K562 (cell line): Measurements from ENCODE around the gene AHSG. TPM values are rescaled to one million over a fixed set of nuclear protein-coding genes. Genes with fewer than 3 reads are reported as not detected.
"Not testable (repeated sequence)": the region's sequence is repeated elsewhere in the genome, so short reads cannot be mapped to it uniquely, and the experiment has no call there.

ENCODE experiments used
- ATAC-seq: fragments of 200-7000 bp; cut with Tn5 transposase; 3 replicates; pipeline ENCODE4 v1.9.1; 2020; ENCODE audit warnings: moderate library complexity
- BruUV-seq: library from RNA; stranded (reverse); fragments of 400-500 nt; replicated peaks from 2 replicates; lab custom pipeline; 2021; lab: Mats Ljungman, UMichigan
- CTCF ChIA-PET: fragments of 300-600 bp; formaldehyde crosslinking; extraction: SDS; loops from one replicate; lab custom pipeline; 2021; ENCODE audit warnings: low intra/inter-chr PET ratio; lab: Yijun Ruan, JAX
- POLR2A ChIA-PET: fragments of 300-600, 350-650 bp; sonication (Branson Sonifier 250); formaldehyde crosslinking; extraction: SDS; loops from one replicate; lab custom pipeline; 2021; ENCODE audit warnings: antibody characterized with exemption, inconsistent platforms; lab: Yijun Ruan, JAX
- DNase-seq, 4 experiments: peaks; one replicate each; pipeline versions ENCODE4 v3.0.0 to v3.0.0-alpha.2; 2011 to 2018; ENCODE audit warnings: low spot score in 3 of 4, mixed read lengths in 3 of 4; ENCODE audit errors: extremely low read depth in 1 of 4
- FAIRE-seq: peaks from 2 replicates; lab custom pipeline; 2011; peaks lifted over from hg19 to GRCh38; lab: Jason Lieb, UNC
- H2AFZ ChIP-seq: 2 replicates; pipeline ENCODE4 v1.6.0; 2011; ENCODE audit warnings: low read depth, low read length, control low read depth, inconsistent platforms
- H3K27ac ChIP-seq: fragments of 200-600 bp; 3 replicates; pipeline ENCODE4 v1.8.0; 2011; ENCODE audit warnings: low read depth, mild to moderate bottlenecking, control low read depth, inconsistent platforms, low read length, moderate library complexity, mixed read lengths; ENCODE audit errors: extremely low read depth
- H3K27me3 ChIP-seq, 2 experiments: fragments of 300-600 bp in 1 of 2; 2 replicates in 1 of 2; 3 replicates in 1 of 2; pipeline versions ENCODE4 v1.6.0 to v1.8.0; 2011; ENCODE audit warnings: inconsistent platforms in 2 of 2, low read length in 2 of 2, mild to moderate bottlenecking in 1 of 2, mixed read lengths in 1 of 2, moderate library complexity in 1 of 2; ENCODE audit not compliant: control insufficient read depth in 2 of 2, insufficient read depth in 2 of 2
- H3K36me3 ChIP-seq: fragments of 300-600 bp; 3 replicates; pipeline ENCODE4 v1.8.0; 2011; ENCODE audit warnings: mild to moderate bottlenecking, low read length, inconsistent platforms; ENCODE audit not compliant: control insufficient read depth, insufficient read depth
- H3K4me1 ChIP-seq, 2 experiments: fragments of 200-600 bp in 1 of 2; replicated peaks in 1 of 2; 2 replicates in 1 of 2; 3 replicates in 1 of 2; pipeline versions ENCODE4 v1.5.1 to v1.8.0; 2011; ENCODE audit warnings: inconsistent platforms in 2 of 2, low read length in 2 of 2, mild to moderate bottlenecking in 1 of 2, mixed read lengths in 1 of 2, moderate library complexity in 1 of 2; ENCODE audit not compliant: control insufficient read depth in 2 of 2, insufficient read depth in 2 of 2
- H3K4me2 ChIP-seq: 2 replicates; pipeline ENCODE4 v1.6.1; 2011; ENCODE audit warnings: low read length, control low read depth, inconsistent platforms, mixed read lengths; ENCODE audit not compliant: insufficient read depth
- H3K4me3 ChIP-seq: fragments of 200-600 bp; sonication (generic), shearing (Covaris generic); 2 replicates; pipeline ENCODE4 v1.5.1; 2016; ENCODE audit warnings: control low read depth, inconsistent platforms
- H3K79me2 ChIP-seq: fragments of 200-600 bp; 3 replicates; pipeline ENCODE4 v1.8.0; 2011; ENCODE audit warnings: low read length, inconsistent platforms; ENCODE audit not compliant: control insufficient read depth, insufficient read depth
- H3K9ac ChIP-seq, 2 experiments: 2 replicates each; pipeline versions ENCODE4 v1.6.0 to v1.6.1; 2011; ENCODE audit warnings: low read depth in 2 of 2, low read length in 2 of 2, control low read depth in 1 of 2, inconsistent platforms in 1 of 2, mild to moderate bottlenecking in 1 of 2, mixed read lengths in 1 of 2; ENCODE audit not compliant: insufficient read depth in 1 of 2
- H3K9me1 ChIP-seq: one replicate; pipeline ENCODE4 v1.6.0; 2011; ENCODE audit warnings: inconsistent platforms, mild to moderate bottlenecking, low read length, moderate library complexity; ENCODE audit not compliant: control insufficient read depth, insufficient read depth
- H3K9me3 ChIP-seq: replicated peaks from 2 replicates; pipeline ENCODE4 v1.5.1; 2011; ENCODE audit warnings: low read depth, low read length, inconsistent platforms; ENCODE audit not compliant: control insufficient read depth, insufficient read depth
- H4K20me1 ChIP-seq: replicated peaks from 2 replicates; pipeline ENCODE4 v1.6.1; 2011; ENCODE audit warnings: low read length, inconsistent platforms, mixed read lengths; ENCODE audit not compliant: control insufficient read depth, insufficient read depth
- CC2D1A ChIP-seq: fragments of 450-650 bp; IDR thresholded peaks from 2 replicates; pipeline ENCODE4 v1.6.1; 2017; ENCODE audit warnings: mild to moderate bottlenecking
- ELF1 ChIP-seq: fragments of 200-800 bp; sonication (Bioruptor generic); IDR thresholded peaks from 2 replicates; pipeline ENCODE4 v1.6.1; 2016; ENCODE audit warnings: missing genetic modification characterization, missing compliant biosample characterization
- ELF4 ChIP-seq: fragments of 450-650 bp; formaldehyde crosslinking; IDR thresholded peaks from 2 replicates; pipeline ENCODE4 v1.4.0; 2022; ENCODE audit warnings: missing genetic modification characterization
- GTF2E2 ChIP-seq: fragments of 200-800 bp; sonication (Bioruptor generic); IDR thresholded peaks from 2 replicates; pipeline ENCODE4 v1.6.1; 2016; ENCODE audit warnings: missing genetic modification characterization, missing compliant biosample characterization
- HEY1 ChIP-seq: fragments of 250-450 bp; sonication (Bioruptor Pico); IDR thresholded peaks from 2 replicates; pipeline ENCODE4 v1.5.0; 2020; ENCODE audit warnings: mild to moderate bottlenecking, moderate library complexity, borderline replicate concordance
- KLF1 ChIP-seq: fragments of 450-650 bp; IDR thresholded peaks from 2 replicates; pipeline ENCODE4 v1.6.1; 2016; ENCODE audit warnings: missing genetic modification characterization, missing compliant biosample characterization
- RFX1 ChIP-seq: fragments of 450-650 bp; IDR thresholded peaks from 2 replicates; pipeline ENCODE4 v1.6.1; 2016; ENCODE audit warnings: mild to moderate bottlenecking, moderate library complexity
- SMAD1 ChIP-seq: fragments of 150-350 bp; IDR thresholded peaks from 2 replicates; pipeline ENCODE4 v1.6.1; 2014; ENCODE audit warnings: low read length, low read depth; ENCODE audit not compliant: partially characterized antibody
- TEAD2 ChIP-seq: fragments of 450-650 bp; IDR thresholded peaks from 2 replicates; pipeline ENCODE4 v1.6.1; 2016; ENCODE audit warnings: missing genetic modification characterization, control low read depth, missing compliant biosample characterization
- ZNF586 ChIP-seq: fragments of 450-650 bp; formaldehyde crosslinking; conservative IDR thresholded peaks from 2 replicates; pipeline ENCODE4 v1.4.0; 2020; ENCODE audit warnings: mild to moderate bottlenecking, moderate library complexity
- WGBS: fragments of 100-300 bp; shearing (Covaris generic); methylation state at CpG from one replicate; pipeline ENCODE4 v1.1.6; 2016; ENCODE audit warnings: low coverage, mixed read lengths; ENCODE audit not compliant: insufficient coverage; ENCODE audit errors: missing lambda C conversion rate; 5-methylcytosine and 5-hydroxymethylcytosine counted together
- in situ Hi-C: fragments of 300-500 bp; cut with MboI; formaldehyde crosslinking; loops from 4 replicates; pipeline ENCODE4 v1.15.0; 2018; ENCODE audit warnings: inconsistent platforms, mixed read lengths
- intact Hi-C: fragments of 100-400 bp; cut with micrococcal nuclease; formaldehyde crosslinking; loops from 2 replicates; pipeline ENCODE4 v1.14.2; 2022
- polyA plus RNA-seq, 8 experiments: library from polyadenylated mRNA; depleted of rRNA in 4 of 8; stranded (reverse) in 5 of 8; unstranded in 3 of 8; fragments of >200 nt; fragmentation: Nextera tagmentation in 2 of 8; fragmentation: Illumina TruSeq in 1 of 8; extraction: Ambion mirVana in 2 of 8; extraction: Trizol in 1 of 8; gene quantifications; 2 replicates each; pipeline versions ENCODE4 v1.2.1 to v1.2.3, GENCODE V29; 2011 to 2014; ENCODE audit warnings: inconsistent platforms in 1 of 8, missing spikeins in 1 of 8
- total RNA-seq, 7 experiments: library from RNA; depleted of rRNA in 6 of 7; stranded (reverse); fragments of >200 nt in 6 of 7; fragmentation: Illumina TruSeq in 2 of 7; extraction: Trizol in 2 of 7; gene quantifications; 2 replicates each; pipeline versions ENCODE4 v1.2.1 to v1.2.3, GENCODE V29; 2011 to 2021; ENCODE audit warnings: low replicate concordance in 1 of 7
- TF ChIP-seq, protein P1 (sequence below): IDR thresholded peaks from 2 replicates; pipeline ENCODE4 v1.6.1; 2011; ENCODE audit warnings: borderline replicate concordance, low read depth, mild to moderate bottlenecking, moderate library complexity, low read length; ENCODE audit not compliant: insufficient read depth, poor library complexity, severe bottlenecking

Gene AHSG
- total and polyA plus RNA-seq, 9 of the 15 experiments (the other 6 are each of a cell fraction or from before 2014, with no cell fraction given): 0.69 TPM; not detected in 8

DNA sequence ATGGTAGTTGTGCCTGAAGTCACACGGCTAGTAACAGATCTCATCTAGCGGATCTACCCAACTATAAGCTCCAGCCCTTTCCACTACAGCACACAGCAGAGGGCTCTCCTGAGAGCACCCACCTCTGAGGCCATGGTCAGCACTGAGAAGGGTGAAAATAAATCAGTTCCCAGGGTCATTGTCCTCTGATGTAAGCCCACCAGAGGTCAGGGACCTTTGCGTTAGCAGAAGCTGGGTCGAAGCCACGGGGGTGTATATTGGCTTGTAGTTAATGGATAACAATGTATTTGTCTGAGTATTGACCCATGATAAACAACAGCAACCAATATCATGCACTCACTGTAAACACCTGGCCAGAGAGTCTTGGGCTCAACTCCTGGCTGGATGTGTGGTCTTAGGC, 21.3 kb downstream of the AHSG start:
- intact Hi-C loops, H3K4me1 ChIP-seq, H3K36me3 ChIP-seq, in situ Hi-C loops, H3K9ac ChIP-seq, H2AFZ ChIP-seq, DNase-seq, H3K79me2 ChIP-seq, H4K20me1 ChIP-seq, H3K9me1 ChIP-seq, H3K27ac ChIP-seq, BruUV-seq, ATAC-seq, CTCF ChIA-PET, POLR2A ChIA-PET, H3K4me3 ChIP-seq, H3K4me2 ChIP-seq, H3K9me3 ChIP-seq: not testable (repeated sequence)
- FAIRE-seq: peak; percentile 11
- WGBS: 23% methylated on average over 5 of the region's 5 CpGs
- H3K27me3 ChIP-seq: peaks cover 0 to 22% of the 10 kb centered on the region in 2 experiments; a peak in 2 of 5 replicates

- CTCF ChIA-PET: no interaction called here
- FAIRE-seq: no peak
- no peak overlapping the region for H3K27ac ChIP-seq
- H2AFZ ChIP-seq: no peak overlapping the region
- BruUV-seq: no TSS peak
- no peak overlapping the region for H3K4me3 ChIP-seq
- no peaks in the 10 kb centered on the region for H4K20me1 ChIP-seq
- H3K9me1 ChIP-seq: no peaks in the 10 kb centered on the region
- H3K4me2 ChIP-seq: no peak overlapping the region
- no peaks in the 10 kb centered on the region for H3K9me3 ChIP-seq
- peaks cover 0 to 26% of the 10 kb centered on the region in 2 experiments; a peak in 2 of 5 replicates for H3K27me3 ChIP-seq
- H3K79me2 ChIP-seq: no peaks in the 10 kb centered on the region
- POLR2A ChIA-PET: no interaction called here
- intact Hi-C loops: no loop called here
- no peaks in the 10 kb centered on the region for H3K4me1 ChIP-seq
- 0% methylated on average over 3 of the region's 3 CpGs for WGBS
- in situ Hi-C loops: no loop called here
- H3K9ac ChIP-seq: no peak overlapping the region
- no peaks in the 10 kb centered on the region for H3K36me3 ChIP-seq
- no peak for ATAC-seq
- no peak for TF ChIP-seq RFX1
- TF ChIP-seq GTF2E2 (tag): no peak
- no peak for TF ChIP-seq HEY1
- no peak for TF ChIP-seq ZNF586
- no peak for TF ChIP-seq ELF4 (CRISPR knock-in tag)
- TF ChIP-seq, protein P1, sequence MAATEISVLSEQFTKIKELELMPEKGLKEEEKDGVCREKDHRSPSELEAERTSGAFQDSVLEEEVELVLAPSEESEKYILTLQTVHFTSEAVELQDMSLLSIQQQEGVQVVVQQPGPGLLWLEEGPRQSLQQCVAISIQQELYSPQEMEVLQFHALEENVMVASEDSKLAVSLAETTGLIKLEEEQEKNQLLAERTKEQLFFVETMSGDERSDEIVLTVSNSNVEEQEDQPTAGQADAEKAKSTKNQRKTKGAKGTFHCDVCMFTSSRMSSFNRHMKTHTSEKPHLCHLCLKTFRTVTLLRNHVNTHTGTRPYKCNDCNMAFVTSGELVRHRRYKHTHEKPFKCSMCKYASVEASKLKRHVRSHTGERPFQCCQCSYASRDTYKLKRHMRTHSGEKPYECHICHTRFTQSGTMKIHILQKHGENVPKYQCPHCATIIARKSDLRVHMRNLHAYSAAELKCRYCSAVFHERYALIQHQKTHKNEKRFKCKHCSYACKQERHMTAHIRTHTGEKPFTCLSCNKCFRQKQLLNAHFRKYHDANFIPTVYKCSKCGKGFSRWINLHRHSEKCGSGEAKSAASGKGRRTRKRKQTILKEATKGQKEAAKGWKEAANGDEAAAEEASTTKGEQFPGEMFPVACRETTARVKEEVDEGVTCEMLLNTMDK: no peak
- TF ChIP-seq SMAD1: no peak
- no peak for TF ChIP-seq ELF1 (tag)
- no peak for TF ChIP-seq CC2D1A
- no peak for TF ChIP-seq TEAD2
- TF ChIP-seq KLF1 (tag): no peak
- no peak for DNase-seq
Measured at GRCh38 chr3:186635532-186635931, 22.7 kb downstream of the AHSG start.
